RWPE1 (cell line): ENCODE results near the gene CACNA2D3.

Experiments
- CTCF ChIA-PET: fragments of 350-600 bp; sonication (Branson Sonifier 250); formaldehyde crosslinking; extraction: SDS; loops from one replicate; lab custom pipeline; 2021; lab: Yijun Ruan, JAX
- POLR2A ChIA-PET: fragments of 400-600 bp; formaldehyde crosslinking; extraction: SDS; loops from one replicate; lab custom pipeline; 2020; ENCODE audit warnings: antibody characterized with exemption; ENCODE audit not compliant: low non-redundant PET; lab: Yijun Ruan, JAX
- DNase-seq: peaks from one replicate; pipeline ENCODE4 v3.0.0; 2012; ENCODE audit warnings: low spot score
- H3K27ac ChIP-seq: fragments of 450-650 bp; 2 replicates; pipeline ENCODE4 v1.5.1; 2017
- TF ChIP-seq, protein P1 (sequence below): fragments of 450-650 bp; conservative IDR thresholded peaks from 2 replicates; pipeline ENCODE4 v1.5.1; 2017; ENCODE audit warnings: low read depth, mild to moderate bottlenecking

CACNA2D3 gene

DNA sequence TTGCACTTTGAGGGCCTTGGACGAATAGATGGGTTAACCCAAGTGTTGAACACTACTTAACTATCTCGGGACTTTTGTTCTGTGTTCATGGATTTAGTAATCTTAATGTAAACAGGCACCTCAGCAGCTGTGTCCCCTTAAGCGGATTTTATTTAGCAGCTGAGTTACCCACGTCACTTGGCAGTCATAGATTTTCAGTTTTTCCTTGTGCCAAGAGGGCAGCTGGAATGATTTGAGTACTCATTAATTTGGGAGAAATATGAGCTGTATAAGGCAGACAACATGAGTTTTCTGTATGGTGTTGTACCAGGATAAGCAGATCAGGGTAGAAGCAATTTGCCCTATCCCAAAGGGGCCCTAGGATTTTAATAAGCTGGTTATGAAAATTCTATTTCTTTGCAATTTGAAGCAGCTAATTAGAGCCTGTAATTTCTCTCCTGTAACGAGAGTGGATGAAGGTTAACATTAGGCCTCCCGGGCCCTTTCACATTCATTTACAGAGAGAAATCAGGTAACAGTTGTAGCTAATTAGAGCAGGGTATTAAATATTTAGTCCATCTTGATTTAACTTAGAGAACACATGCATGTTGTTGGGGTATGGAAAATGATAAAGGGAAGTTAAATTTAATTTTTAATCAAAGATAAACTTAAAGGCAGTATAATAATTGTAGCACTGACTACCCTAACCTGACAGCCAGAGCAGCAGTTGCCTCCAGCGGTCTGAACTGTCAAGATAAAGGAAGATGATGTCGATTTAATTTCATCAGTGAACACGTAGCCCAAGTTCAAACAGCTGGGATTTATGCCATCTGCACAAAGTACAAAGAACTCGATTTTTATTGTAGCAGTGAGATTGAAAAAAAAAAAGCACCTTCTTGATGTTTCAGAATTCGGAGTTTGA, 611.0 kb downstream of the CACNA2D3 start:
- no peak for DNase-seq
- TF ChIP-seq, protein P1, sequence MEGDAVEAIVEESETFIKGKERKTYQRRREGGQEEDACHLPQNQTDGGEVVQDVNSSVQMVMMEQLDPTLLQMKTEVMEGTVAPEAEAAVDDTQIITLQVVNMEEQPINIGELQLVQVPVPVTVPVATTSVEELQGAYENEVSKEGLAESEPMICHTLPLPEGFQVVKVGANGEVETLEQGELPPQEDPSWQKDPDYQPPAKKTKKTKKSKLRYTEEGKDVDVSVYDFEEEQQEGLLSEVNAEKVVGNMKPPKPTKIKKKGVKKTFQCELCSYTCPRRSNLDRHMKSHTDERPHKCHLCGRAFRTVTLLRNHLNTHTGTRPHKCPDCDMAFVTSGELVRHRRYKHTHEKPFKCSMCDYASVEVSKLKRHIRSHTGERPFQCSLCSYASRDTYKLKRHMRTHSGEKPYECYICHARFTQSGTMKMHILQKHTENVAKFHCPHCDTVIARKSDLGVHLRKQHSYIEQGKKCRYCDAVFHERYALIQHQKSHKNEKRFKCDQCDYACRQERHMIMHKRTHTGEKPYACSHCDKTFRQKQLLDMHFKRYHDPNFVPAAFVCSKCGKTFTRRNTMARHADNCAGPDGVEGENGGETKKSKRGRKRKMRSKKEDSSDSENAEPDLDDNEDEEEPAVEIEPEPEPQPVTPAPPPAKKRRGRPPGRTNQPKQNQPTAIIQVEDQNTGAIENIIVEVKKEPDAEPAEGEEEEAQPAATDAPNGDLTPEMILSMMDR, result no peak
- ChIA-PET CTCF (no interaction called here), POLR2A (no interaction called here)
- no peak overlapping the region for H3K27ac ChIP-seq

DNA sequence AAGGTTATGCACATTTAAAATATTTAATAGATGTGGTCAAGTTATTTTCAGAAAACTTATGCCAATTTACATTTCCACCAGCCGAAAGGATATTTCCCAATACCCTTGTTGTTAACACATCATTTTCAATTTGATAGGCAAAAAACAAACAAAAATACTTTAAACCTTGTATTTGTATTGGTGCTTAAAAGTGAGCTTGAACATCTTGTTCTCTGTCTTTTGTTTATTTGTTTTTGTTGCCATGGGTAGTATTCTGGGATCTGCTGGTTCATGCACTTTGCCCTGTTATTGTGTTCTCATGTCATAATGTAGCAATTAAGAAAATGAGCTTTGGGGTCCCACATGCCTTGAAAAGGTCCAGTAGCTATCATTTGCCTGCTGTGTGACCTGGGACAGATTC, 614.1 kb downstream of the CACNA2D3 start:
- TF ChIP-seq, protein P1, result no peak
- no peak for DNase-seq
- ChIA-PET CTCF (no interaction called here), POLR2A (no interaction called here)
- no peak overlapping the region for H3K27ac ChIP-seq

DNA sequence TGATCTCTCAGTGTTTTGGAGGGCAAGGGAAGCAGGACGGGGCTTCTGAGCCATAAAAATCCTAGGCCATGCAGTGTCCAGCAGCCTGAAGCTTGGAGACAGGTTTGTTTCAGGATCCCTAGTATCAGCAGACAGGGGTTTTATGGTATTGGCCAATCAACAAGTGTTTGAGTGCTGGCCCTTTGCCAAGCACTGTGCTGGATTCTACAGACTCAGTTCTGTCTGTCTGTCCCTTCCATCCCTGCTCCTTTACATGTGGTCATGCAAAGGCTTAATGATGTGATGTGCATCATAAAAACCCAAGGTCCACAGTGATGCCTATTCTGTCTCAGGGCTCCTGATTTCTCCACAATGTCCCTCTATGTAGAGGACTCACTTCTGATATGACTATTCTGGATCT, 621.4 kb downstream of the CACNA2D3 start:
- TF ChIP-seq, protein P1, result no peak
- no peak overlapping the region for H3K27ac ChIP-seq
- DNase-seq, result no peak
- ChIA-PET CTCF (no interaction called here), POLR2A (no interaction called here)

DNA sequence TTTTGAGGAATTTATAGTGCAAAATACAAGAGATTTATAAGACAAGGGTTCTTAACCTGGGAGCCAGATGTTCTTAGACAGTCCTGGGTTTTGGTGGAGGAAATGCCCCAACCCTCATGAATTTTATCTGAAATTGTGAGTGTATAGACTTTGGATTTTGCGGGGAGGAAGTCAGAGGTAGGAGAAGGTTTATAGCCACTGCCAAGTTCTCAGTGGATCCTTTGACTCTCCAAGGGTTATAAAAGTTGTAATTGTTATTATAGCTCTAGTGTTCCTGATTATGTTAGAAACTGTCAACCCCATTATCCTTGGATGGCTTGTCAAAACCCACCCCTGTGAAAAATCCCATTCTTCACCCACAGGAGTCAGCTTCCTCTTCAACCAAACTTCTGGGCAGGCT, 621.9 kb downstream of the CACNA2D3 start:
- TF ChIP-seq, protein P1, result no peak
- ChIA-PET POLR2A (no interaction called here), CTCF (no interaction called here)
- no peak for DNase-seq
- H3K27ac ChIP-seq, result no peak overlapping the region

DNA sequence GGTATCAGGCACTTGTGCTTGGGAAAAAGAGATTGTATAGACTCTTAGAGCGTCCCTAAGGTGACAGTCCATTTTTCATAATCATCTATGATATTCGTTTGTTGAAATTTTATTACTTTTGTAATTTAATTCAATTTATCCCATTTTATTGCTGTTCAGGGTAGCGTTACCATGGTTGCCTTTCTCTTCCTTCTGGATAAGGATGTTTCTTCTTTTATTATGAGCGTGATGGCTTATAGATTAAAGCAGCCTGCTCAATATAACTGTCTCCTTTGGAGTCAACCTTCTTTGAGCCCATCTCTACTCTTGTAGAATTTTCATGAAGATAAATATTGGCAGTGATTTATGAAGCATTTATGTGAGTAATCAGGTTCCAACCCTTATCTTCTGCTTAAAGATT, 623.5 kb downstream of the CACNA2D3 start:
- DNase-seq, result no peak
- CTCF ChIA-PET, result no interaction called here
- TF ChIP-seq, protein P1, result no peak
- POLR2A ChIA-PET, result no interaction called here
- no peak overlapping the region for H3K27ac ChIP-seq

DNA sequence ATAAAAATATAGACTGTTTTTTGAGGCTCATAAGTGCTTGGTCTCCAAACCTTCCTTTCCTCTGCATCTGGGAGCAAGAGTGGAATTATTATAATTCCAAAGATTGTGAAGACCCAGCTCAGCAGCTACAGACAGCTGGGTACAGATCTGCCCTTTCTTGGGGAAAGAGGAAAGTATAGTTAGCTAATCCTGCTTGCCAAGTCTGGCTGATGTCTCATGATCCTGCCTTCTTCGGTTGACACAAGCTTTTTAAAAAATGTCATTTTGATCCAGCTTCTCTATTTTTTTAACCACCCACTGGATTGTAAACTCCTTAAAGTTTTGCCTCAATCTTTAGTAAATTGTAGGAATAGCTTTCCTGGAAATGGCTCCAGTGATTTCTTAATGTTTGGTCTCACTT, 624.4 kb downstream of the CACNA2D3 start:
- ChIA-PET POLR2A (no interaction called here), CTCF (no interaction called here)
- H3K27ac ChIP-seq, result no peak overlapping the region
- TF ChIP-seq, protein P1, result no peak
- DNase-seq, result no peak
